SHP77 (cell line): Measurements from ENCODE around the gene MEIOB.
A peak's percentile ranks its signal among the peaks of the same experiment; 100 is the strongest.
"Not testable (repeated sequence)": the region's sequence is repeated elsewhere in the genome, so short reads cannot be mapped to it uniquely, and the experiment has no call there.

Experiments
- DNase-seq, 2 experiments: peaks; one replicate each; lab custom pipeline; 2025; lab: John Stamatoyannopoulos, UW

The MEIOB gene

GRCh38 chr16:1810536-1810935, 61.4 kb downstream of the MEIOB start:
- no peak for DNase-seq

GRCh38 chr16:1810106-1810505, 61.9 kb downstream of the MEIOB start:
- no peak for DNase-seq

- no peak for DNase-seq
Observed at GRCh38 chr16:1809281-1809801, 62.6 kb downstream of the MEIOB start.

- no peak for DNase-seq
Observed at GRCh38 chr16:1808691-1809090, 63.3 kb downstream of the MEIOB start.

GRCh38 chr16:1807626-1808025, 64.3 kb downstream of the MEIOB start:
- no peak for DNase-seq

GRCh38 chr16:1800701-1801100, 71.3 kb downstream of the MEIOB start:
- no peak for DNase-seq

- not testable (repeated sequence) for DNase-seq
Observed at GRCh38 chr16:1799263-1799662, 72.7 kb downstream of the MEIOB start.

GRCh38 chr16:1794908-1795666, 76.9 kb downstream of the MEIOB start:
- no peak for DNase-seq

GRCh38 chr16:1794221-1794871, 77.6 kb downstream of the MEIOB start:
- peak in 1 of 2 experiments; percentile 45 for DNase-seq

GRCh38 chr16:1793578-1794220, 78.3 kb downstream of the MEIOB start, which contains the start of gene IGFALS:
Gene IGFALS (minus strand): TSS chr16:1793705. CDS start chr16:1793652, 53 bp downstream.
- peak in 1 of 2 experiments; percentile 21 for DNase-seq

GRCh38 chr16:1792836-1793577, 79.0 kb downstream of the MEIOB start:
- no peak for DNase-seq

GRCh38 chr16:1791943-1792812, 79.8 kb downstream of the MEIOB start:
- DNase-seq = no peak

GRCh38 chr16:1791256-1791942, 80.6 kb downstream of the MEIOB start:
- DNase-seq = no peak

- DNase-seq = no peak
Observed at GRCh38 chr16:1790611-1791255, 81.2 kb downstream of the MEIOB start.

- no peak for DNase-seq
Observed at GRCh38 chr16:1790261-1790610, 81.7 kb downstream of the MEIOB start.

GRCh38 chr16:1789643-1790045, 82.3 kb downstream of the MEIOB start:
- no peak for DNase-seq

GRCh38 chr16:1788708-1789100, 83.3 kb downstream of the MEIOB start:
- DNase-seq = no peak

GRCh38 chr16:1788095-1788707, 83.8 kb downstream of the MEIOB start:
- no peak for DNase-seq

GRCh38 chr16:1787322-1788094, 84.5 kb downstream of the MEIOB start:
- no peak for DNase-seq
